ENCODE results near the gene ZXDC. TPM values are rescaled to one million over a fixed set of nuclear protein-coding genes. Genes with fewer than 3 reads are reported as not detected.

ZXDC gene
- total and polyA plus RNA-seq, 2 donors (not counting 3 experiments of a cell fraction or from before 2014, with no cell fraction given): 15.2 to 22.6 TPM

DNA sequence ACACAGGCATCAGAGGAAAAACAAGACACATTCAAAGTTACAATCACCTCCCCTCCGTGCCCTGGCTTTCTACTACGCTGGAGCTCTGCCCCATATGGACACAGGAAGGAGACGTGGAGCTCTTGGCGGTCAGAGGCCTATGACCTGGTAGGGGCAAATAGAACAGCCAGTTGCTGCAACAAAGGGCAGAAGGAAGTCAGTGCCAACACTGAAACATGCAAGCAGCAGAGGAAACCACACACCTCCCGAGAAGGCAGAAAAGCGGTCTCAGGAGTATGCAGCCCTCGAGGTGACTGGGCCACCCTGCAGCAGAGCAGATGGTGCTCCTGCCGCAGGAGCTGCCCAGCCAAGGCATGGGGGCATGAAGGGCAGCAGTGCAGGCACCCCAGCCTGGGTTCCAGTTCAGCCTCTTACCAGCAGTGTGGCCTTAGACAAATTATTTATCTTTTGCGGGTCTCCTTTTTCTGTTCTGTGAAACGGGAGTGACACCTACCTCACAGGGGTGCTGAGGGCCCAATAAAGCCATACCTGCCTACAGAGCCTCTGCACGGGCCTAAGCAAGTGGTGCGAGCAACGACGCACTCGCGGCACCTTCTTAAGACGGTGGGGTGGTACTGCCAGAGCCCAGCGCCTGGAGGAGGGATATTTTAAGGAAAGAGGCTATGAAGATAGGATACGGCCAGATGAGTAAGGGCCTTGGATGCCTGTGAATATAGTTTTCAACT lies 8.6 kb downstream of the ZXDC start:
- ChIA-PET POLR2A (no interaction called here), CTCF (no interaction called here)
- peaks cover 20 to 65% of the 10 kb centered on the region in 2 experiments for H3K36me3 ChIP-seq (ENCODE audit: control insufficient read depth in 2 of 2, extremely low read depth in 1 of 2, insufficient read depth in 2 of 2, low read length in 2 of 2)
- no peaks in the 10 kb centered on the region for H3K9me1 ChIP-seq (replicated peaks; ENCODE audit: control insufficient read depth, extremely low read depth, insufficient read depth, low read length)
- peaks cover 26% of the 10 kb centered on the region for H3K79me2 ChIP-seq (ENCODE audit: control insufficient read depth, insufficient read depth, low read length)
- H3K9me3 ChIP-seq (replicated peaks; ENCODE audit: control insufficient read depth, insufficient read depth, low read length): no peaks in the 10 kb centered on the region
- no TSS peak for BruUV-seq (replicated peaks)
- DNase-seq (ENCODE audit: low read depth, low spot score) (no peak), FAIRE-seq (no peak)
- H3K9ac ChIP-seq (replicated peaks; ENCODE audit: extremely low read depth, insufficient read depth, low read length): no peak overlapping the region
- H3K4me3 ChIP-seq (replicated peaks in 1 of 3; ENCODE audit: insufficient read depth in 1 of 3, low read depth in 1 of 3, low read length in 3 of 3): no peak overlapping the region
- H2AFZ ChIP-seq (ENCODE audit: low read depth, low read length): no peak overlapping the region
- H3K27me3 ChIP-seq (ENCODE audit: control insufficient read depth in 2 of 2, insufficient read depth in 2 of 2, low read length in 2 of 2): no peaks in the 10 kb centered on the region
- dilution Hi-C loops (cut with MboI; ENCODE audit: extremely low pct_ligation_motif_present, low sequenced_read_pairs) (no loop called here), intact Hi-C loops (cut with micrococcal nuclease) (no loop called here)
- peaks cover 3% of the 10 kb centered on the region for H3K4me1 ChIP-seq (ENCODE audit: control insufficient read depth, extremely low read depth, insufficient read depth, low read length)
- H3K4me2 ChIP-seq (ENCODE audit: insufficient read depth, low read length): no peak overlapping the region
- H3K27ac ChIP-seq (ENCODE audit: insufficient read depth, low read depth, low read length): no peak overlapping the region
- H4K20me1 ChIP-seq (replicated peaks; ENCODE audit: control insufficient read depth, extremely low read depth, insufficient read depth, low read length): no peaks in the 10 kb centered on the region
- TF ChIP-seq POLR2A (IDR thresholded peaks at IDR 0.05; ENCODE audit: low read depth, low read length) (no peak), POLR2AphosphoS5 (IDR thresholded peaks at IDR 0.05; ENCODE audit: insufficient read depth, low read depth, low read length) (no peak), MYC (IDR thresholded peaks at IDR 0.05; ENCODE audit: low read depth, low read length) (no peak), MAX (IDR thresholded peaks at IDR 0.05; ENCODE audit: insufficient read depth, insufficient read length) (no peak), JUN (IDR thresholded peaks at IDR 0.05; ENCODE audit: borderline replicate concordance, insufficient read depth, insufficient read length, low read depth) (no peak), FOS (IDR thresholded peaks at IDR 0.05; ENCODE audit: borderline replicate concordance, insufficient read depth, low read length) (no peak)

GRCh38 chr3:126465928-126466544 lies 9.7 kb downstream of the ZXDC start:
- dilution Hi-C loops (cut with MboI; ENCODE audit: extremely low pct_ligation_motif_present, low sequenced_read_pairs) (no loop called here), intact Hi-C loops (cut with micrococcal nuclease) (no loop called here)
- no TSS peak for BruUV-seq (replicated peaks)
- TF ChIP-seq MAX (IDR thresholded peaks at IDR 0.05; ENCODE audit: insufficient read depth, insufficient read length) (no peak), FOS (IDR thresholded peaks at IDR 0.05; ENCODE audit: borderline replicate concordance, insufficient read depth, low read length) (no peak), GATA2 (IDR thresholded peaks at IDR 0.05; ENCODE audit: insufficient read depth, insufficient read length, low read depth, low read length) (no peak), MYC (IDR thresholded peaks at IDR 0.05; ENCODE audit: low read depth, low read length) (no peak), POLR2AphosphoS5 (IDR thresholded peaks at IDR 0.05; ENCODE audit: insufficient read depth, low read depth, low read length) (no peak), POLR2A (IDR thresholded peaks at IDR 0.05; ENCODE audit: low read depth, low read length) (no peak), JUN (IDR thresholded peaks at IDR 0.05; ENCODE audit: borderline replicate concordance, insufficient read depth, insufficient read length, low read depth) (no peak), EZH2 (IDR thresholded peaks at IDR 0.05; ENCODE audit: borderline replicate concordance, low read depth, low read length, severe bottlenecking) (no peak)
- TF ChIP-seq, protein P1, sequence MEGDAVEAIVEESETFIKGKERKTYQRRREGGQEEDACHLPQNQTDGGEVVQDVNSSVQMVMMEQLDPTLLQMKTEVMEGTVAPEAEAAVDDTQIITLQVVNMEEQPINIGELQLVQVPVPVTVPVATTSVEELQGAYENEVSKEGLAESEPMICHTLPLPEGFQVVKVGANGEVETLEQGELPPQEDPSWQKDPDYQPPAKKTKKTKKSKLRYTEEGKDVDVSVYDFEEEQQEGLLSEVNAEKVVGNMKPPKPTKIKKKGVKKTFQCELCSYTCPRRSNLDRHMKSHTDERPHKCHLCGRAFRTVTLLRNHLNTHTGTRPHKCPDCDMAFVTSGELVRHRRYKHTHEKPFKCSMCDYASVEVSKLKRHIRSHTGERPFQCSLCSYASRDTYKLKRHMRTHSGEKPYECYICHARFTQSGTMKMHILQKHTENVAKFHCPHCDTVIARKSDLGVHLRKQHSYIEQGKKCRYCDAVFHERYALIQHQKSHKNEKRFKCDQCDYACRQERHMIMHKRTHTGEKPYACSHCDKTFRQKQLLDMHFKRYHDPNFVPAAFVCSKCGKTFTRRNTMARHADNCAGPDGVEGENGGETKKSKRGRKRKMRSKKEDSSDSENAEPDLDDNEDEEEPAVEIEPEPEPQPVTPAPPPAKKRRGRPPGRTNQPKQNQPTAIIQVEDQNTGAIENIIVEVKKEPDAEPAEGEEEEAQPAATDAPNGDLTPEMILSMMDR (IDR thresholded peaks at IDR 0.05; ENCODE audit: extremely low read depth in 1 of 2, insufficient read depth in 1 of 2, low read depth in 1 of 2, low read length in 2 of 2): no peak
- Histone ChIP-seq H3K79me2 (ENCODE audit: control insufficient read depth, insufficient read depth, low read length) (peaks cover 20% of the 10 kb centered on the region), H3K4me2 (ENCODE audit: insufficient read depth, low read length) (no peak overlapping the region), H3K9me3 (replicated peaks; ENCODE audit: control insufficient read depth, insufficient read depth, low read length) (no peaks in the 10 kb centered on the region), H2AFZ (ENCODE audit: low read depth, low read length) (no peak overlapping the region), H3K9me1 (replicated peaks; ENCODE audit: control insufficient read depth, extremely low read depth, insufficient read depth, low read length) (no peaks in the 10 kb centered on the region), H3K27me3 (ENCODE audit: control insufficient read depth in 2 of 2, insufficient read depth in 2 of 2, low read length in 2 of 2) (no peaks in the 10 kb centered on the region), H4K20me1 (replicated peaks; ENCODE audit: control insufficient read depth, extremely low read depth, insufficient read depth, low read length) (no peaks in the 10 kb centered on the region), H3K4me3 (replicated peaks in 1 of 3; ENCODE audit: insufficient read depth in 1 of 3, low read depth in 1 of 3, low read length in 3 of 3) (no peak overlapping the region), H3K36me3 (ENCODE audit: control insufficient read depth in 2 of 2, extremely low read depth in 1 of 2, insufficient read depth in 2 of 2, low read length in 2 of 2) (peaks cover 27 to 74% of the 10 kb centered on the region in 2 experiments), H3K9ac (replicated peaks; ENCODE audit: extremely low read depth, insufficient read depth, low read length) (no peak overlapping the region), H3K27ac (ENCODE audit: insufficient read depth, low read depth, low read length) (no peak overlapping the region), H3K4me1 (ENCODE audit: control insufficient read depth, extremely low read depth, insufficient read depth, low read length) (no peaks in the 10 kb centered on the region)
- ChIA-PET POLR2A (no interaction called here), CTCF (no interaction called here)
- no peak for DNase-seq (ENCODE audit: low read depth, low spot score)
- no peak for FAIRE-seq

Data from endothelial cell of umbilical vein (primary cell).